Gastrocnemius medialis (tissue), 4 donors: ENCODE data around the gene RNF181.

ENCODE experiments used
- CTCF ChIP-seq, 5 experiments: fragments of 450-650 bp in 3 of 5; fragments of 200-600 bp in 2 of 5; sonication (generic) in 2 of 5; IDR thresholded peaks in 4 of 5; conservative IDR thresholded peaks in 1 of 5; 1 replicate in 4 of 5; 2 replicates in 1 of 5; pipeline ENCODE4 v1.5.1; 2016 to 2019; ENCODE audit warnings: antibody characterized with exemption in 5 of 5, mild to moderate bottlenecking in 3 of 5, moderate library complexity in 3 of 5
- POLR2A ChIP-seq, 2 donors: fragments of 450-650 bp; IDR thresholded peaks; one replicate each; pipeline ENCODE4 v1.6.1; 2017; ENCODE audit warnings: antibody characterized with exemption in 2 of 2, mild to moderate bottlenecking in 2 of 2, moderate library complexity in 2 of 2

GRCh38 chr2:85623991-85624390, 28.4 kb downstream of the RNF181 start:
- TF ChIP-seq CTCF (IDR thresholded peaks at IDR 0.05 in 4 of 5, conservative IDR thresholded peaks at IDR 0.05 in 1 of 5) (no peak), POLR2A (IDR thresholded peaks at IDR 0.05) (no peak)
